AG08396 (cell line): ENCODE results near the gene PACS1.

Experiments used
- DNase-seq: peaks from one replicate; pipeline ENCODE4 v3.0.0; 2012; ENCODE audit warnings: low spot score, mixed read lengths

Gene PACS1

DNA sequence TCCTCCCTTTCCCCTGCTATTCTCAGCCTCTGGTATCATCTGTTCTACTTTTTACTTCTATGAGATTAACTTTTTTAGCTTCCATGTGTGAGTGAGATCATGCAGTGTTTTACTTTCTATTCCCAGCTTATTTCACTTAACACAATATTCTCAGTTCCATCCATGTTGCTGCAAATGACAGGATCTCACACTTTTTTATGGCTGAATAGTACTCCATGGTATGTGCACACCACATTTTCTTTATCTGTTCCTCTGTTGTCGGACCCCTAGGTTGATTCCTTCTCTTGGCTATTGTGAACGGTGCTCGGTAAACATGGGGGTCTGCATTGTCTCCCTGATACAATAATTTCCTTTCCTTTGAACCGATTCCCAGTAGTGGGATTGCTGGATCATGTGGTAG, 117.4 kb downstream of the PACS1 start:
- no peak for DNase-seq

DNA sequence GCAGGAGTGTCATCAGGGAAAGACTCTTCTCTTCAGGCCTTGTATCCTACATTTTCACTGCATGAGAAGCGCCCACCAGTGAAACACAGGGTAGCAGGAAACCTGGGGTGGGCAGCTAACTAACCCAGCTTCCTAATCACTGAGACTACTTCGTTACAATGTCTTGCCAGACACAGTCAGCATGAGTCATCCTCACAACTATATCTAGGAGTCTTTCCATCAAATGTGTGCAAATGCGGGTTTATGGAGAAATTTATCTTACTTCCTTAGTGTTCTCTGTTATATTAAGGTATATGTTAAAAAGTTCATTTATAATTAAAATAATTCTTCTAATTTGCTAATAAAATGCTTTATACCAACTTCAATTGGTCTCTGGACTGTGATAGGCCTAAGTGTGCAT, 118.5 kb downstream of the PACS1 start:
- peak; percentile 30 for DNase-seq

DNA sequence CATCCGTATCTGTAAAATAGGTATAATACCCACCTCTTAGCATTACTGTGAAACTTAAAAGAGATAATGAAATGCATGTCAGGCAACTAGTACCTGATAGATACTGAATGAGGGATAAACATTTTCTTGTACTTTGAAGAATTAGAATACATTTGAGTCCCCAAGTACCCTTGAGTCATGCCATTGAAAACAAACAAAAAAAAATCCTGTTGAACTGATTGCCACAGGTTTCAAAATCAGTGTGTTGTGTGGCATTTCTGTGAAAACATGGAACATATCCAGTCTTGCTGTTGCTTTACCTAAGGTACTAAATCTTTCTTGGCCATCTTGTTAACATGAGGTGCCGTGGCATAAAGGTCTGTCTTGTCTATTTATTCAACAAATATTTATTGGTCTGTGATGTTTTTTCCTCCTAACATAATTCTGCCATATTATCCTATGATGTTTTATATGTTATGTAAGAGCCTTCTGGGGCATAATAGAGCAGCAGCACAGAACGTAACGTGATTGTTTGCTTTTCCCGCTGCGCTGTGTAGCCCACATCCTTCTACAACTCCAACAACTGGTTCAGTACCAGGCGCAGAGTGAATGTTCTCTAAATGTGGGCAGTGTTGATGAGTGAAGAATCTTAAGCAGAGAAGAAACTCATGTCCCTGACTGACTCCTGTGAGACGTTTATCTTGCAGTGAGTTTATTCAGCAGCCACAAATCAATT, 119.1 kb downstream of the PACS1 start:
- no peak for DNase-seq

DNA sequence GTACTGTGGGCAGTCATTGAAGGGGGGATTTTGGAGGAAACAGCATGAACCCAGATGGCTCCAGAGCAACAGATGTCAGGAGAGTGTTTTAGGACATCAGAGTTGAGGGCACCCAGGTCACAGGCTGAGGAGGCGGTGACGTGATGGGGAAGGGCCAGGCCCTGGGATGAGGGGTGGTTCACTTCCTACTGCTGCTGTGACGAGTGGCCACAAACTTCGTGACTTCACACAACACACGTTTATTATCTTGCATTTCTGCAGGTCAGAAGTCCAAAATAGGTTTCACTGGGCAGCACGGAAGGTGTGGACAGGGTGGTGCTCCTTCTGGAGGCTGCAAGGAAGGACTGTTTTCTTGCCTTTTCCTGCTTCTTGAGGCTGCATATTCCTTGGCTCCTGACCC, 120.7 kb downstream of the PACS1 start:
- DNase-seq = no peak

DNA sequence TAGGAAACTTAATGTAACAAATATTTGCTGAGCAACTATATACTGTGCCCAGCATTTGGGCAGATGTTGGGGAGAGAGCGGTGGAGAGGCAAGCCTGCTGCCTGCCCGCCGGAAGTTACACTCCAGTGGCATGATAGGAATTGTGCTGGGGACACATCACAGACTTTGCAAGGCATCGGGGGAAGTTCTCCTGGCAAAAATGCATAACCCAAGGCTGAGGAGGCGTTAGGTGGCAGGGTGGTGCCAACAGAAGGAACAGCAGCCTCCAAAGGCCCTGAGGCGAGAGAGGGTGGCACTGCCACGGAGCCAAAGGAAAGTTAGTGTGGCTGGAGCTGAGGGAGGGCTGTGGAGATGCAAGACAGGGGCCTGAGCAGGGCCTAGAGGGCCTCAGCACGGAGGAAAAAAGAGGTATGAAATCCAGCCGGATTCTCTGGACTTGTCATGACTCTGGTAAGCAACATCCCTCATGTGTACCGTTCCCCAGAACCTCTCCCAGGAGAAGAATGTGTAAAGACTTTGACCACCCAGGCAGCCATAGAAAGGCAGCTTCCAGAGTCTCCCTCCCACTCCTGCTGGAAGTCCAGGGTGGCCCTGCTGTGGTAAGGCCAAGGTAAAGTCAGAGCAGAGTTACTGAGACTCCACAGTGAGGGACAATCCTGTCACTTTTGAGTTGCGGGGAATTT, 122.2 kb downstream of the PACS1 start:
- peak; percentile 36 for DNase-seq

DNA sequence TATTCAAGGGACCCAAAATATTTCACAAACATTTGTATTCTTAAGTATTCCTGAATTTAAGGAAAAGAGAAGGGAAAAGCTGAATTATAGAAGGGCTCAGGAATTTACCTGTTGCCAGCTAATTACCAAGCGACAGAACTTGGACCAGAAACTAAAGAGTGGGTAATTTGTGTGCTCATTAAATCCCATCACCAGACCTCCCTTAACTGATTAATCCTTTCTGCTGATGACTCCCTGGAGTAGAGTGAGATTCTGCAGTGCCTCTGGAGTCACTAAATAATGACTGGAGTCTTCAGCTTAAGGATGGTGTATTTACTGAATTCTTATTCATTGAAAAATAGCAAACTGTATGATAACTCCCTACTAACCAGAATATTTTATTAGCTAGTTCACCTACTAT, 124.3 kb downstream of the PACS1 start:
- DNase-seq = no peak

DNA sequence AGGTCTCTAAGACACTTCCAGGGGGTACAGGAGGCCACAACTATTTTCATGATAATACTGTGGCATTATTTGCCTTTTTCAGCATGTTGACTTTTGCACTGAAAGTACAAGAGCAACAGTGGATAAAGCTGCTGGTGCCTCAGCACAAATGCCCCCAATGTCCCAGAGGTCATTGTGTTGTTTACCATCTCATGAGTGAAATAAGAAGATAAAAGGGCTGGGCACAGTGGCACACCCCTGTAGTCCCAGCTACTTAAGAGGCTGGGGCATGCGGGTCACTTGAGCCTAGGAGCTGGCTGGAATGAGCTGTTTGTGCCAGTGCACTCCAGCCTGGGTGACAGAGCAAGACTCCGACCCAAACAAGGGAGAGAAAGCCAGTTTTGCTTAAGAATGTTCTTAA, 125.8 kb downstream of the PACS1 start:
- no peak for DNase-seq

DNA sequence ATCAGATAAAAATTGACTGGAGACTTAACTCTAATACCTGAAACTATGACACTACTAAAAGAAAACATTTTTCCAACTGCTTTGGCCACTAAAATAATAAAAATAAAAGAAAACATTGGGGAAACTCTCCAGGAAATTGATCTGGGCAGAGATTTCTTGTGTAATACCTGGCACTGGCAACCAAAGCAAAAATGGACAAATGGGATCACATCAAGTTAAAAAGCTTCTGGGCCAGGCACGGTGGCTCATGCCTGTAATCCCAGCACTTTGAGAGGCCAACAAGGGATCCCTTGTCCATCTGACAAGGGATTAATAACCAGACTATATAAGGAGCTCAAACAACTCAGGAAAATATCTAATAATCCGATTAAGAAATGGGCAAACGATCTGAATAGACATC, 133.8 kb downstream of the PACS1 start:
- DNase-seq = no peak

DNA sequence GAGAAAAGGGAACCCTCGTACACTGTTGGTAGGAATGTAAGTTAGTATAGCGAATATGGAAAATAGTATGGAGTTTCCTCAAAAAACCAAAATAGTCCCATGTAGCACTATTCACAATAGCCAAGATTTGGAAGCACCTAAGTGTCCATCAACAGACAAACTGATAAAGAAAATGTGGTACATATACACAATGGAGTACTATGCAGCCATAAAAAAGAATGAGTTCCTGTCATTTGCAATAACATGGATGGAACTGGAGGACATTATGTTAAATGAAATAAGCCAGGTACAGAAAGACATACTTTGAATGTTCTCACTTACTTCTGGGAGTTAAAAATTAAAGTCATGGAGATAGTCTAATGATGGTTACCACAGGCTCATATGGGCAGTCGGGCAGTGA, 134.3 kb downstream of the PACS1 start:
- no peak for DNase-seq

DNA sequence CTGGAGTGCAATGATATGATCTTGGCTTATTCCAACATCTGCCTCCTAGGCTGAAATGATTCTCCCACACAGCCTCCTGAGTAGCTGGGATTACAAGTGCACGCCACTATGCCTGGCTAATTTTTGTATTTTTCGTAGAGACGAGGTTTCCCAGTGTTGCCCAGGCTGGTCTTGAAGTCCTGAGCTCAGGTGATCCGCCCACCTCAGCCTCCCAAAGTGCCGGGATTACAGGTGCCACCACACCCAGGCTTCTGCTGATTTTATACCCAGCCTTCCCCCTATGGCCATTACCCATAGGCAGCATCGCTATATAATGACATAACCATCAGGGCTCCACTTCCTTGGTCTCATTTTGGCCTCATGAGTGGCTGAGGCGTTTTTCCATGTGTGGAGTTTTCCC, 137.7 kb downstream of the PACS1 start:
- DNase-seq = no peak

DNA sequence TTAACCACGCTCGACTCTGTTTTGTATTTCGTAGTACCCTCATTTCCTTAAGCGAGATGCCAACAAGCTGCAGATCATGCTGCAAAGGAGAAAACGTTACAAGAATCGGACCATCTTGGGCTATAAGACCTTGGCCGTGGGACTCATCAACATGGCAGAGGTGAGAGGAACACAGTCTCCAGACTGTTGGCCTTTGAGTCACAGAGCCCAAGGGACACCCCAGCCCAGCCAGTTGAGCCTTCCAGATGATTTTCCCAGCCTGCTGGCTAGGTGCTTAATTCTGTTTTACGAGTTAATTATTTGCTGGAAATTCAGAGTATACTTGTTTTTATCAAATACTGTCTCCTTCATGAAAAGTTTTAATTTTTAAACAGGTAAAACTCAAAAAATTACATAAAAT, 141.0 kb downstream of the PACS1 start:
- DNase-seq = no peak

DNA sequence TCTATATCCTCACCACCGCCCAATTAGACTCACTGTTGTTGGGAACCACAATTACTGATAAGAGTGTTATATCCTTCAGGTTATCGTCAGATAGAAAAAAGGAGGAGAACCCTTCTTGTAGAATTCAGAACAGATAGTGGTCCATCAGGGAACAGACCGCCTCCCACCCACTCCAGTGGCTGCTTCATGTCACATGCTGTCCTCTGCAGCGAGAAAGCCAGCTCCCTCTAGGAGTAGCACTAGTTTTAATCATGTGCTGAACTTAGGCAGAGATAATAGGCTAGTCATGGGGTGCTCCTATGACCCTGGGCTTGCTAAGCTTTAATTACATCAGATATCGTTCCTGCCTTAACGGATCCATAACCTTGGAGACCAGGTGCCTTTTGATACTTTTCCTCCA, 146.8 kb downstream of the PACS1 start:
- DNase-seq = no peak

DNA sequence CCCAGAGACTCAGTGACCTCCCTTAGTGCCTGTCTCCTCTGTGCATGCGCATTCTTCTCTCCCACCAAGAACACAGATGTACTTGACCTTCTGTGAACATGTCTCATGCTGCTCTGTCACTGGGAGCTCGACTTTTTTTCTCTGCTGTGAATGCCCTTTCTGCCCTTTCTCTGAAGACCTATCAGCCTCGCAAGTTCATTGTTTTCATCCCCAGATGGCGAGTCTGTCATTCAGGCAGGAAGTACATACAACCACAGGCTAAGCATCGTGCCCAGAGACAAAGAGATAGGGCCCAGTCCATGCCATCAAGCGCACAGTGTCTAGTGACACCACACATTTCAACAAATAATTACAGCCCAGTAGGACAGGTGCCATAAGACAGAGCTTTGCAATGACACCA, 148.0 kb downstream of the PACS1 start:
- no peak for DNase-seq

DNA sequence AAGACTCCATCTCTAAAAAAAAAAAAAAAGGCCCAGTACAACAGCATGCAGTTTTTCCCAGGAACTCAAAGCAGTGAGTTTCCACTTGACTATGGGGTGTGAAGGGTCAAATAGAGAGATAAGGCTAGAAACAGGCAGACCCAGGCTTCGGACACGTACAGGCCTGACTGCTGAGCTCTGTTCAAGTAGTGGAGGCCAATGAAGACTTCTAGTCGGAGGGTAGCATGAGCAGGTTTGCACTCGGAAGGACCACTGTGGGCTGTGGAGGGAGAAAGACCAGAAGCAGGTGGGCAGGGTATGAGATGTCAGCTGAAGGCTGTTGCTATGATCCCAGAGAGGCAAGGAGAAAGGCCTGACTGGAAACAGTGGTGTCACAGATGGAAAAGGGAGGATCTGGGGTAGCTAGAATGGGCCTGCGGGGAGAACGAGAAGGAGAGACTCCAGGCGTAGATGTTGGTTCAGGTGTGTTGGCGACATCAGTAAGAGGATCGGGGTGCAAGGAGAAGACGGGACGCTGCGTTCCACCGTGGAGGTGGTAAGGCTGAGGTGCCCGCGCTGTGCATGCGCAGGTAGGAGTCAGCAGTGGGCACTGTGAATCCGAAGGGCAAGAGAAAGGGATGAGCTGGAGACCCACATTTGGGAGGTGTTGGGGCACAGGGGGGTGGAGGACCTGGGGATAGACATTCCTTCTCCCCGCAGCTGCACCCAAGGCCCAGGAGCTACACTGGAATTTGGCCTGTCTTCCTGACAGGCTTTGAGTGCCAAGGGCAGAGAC, 149.0 kb downstream of the PACS1 start:
- no peak for DNase-seq

DNA sequence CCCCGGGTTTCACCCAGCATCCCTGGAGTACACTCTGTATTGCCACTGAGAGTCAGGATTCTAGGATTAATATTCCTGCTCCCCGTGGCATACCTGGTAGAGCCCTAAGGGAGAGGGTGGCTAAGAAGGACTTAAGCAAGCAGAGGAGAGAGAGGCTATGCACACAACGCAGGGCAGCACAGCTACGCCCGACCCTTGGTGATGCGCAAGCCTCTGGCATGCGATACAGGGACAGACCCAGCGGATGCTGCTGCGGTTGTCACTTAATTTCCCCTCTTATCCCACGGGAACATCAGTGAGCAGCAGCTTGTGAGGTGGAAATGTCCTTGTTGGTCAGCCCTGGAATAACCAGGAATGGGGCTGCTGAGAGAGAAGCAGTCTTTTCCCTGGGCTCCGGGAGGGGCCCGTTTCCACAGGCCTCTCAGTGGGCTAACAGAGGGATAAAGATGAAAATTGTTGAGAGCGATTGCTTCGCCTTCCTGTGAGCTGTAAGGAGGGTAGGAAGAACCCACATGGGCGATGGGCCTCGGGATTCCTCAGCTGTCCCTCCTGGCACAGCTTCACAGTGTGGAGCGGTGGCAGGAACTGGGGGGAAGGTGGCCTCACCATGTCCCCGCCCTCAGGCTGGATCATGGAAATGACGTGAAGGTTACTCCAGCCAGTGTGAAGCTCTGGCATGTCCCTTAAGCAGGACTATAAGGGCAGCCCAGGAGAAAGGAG, 149.9 kb downstream of the PACS1 start:
- no peak for DNase-seq

DNA sequence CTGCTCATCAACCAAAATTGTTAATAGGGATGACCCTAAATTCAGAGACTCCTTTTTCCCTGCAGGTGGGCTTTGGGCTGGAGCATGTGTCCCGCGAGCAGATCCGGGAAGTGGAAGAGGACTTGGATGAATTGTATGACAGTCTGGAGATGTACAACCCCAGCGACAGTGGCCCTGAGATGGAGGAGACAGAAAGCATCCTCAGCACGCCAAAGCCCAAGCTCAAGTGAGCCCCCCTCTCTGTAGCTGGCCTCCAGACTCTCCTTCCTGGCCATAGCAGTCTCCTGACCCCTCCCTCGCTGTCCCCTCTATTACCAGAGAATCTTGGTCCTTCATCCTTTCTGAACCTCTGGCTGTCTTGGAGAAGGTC, 150.5 kb downstream of the PACS1 start:
- no peak for DNase-seq

DNA sequence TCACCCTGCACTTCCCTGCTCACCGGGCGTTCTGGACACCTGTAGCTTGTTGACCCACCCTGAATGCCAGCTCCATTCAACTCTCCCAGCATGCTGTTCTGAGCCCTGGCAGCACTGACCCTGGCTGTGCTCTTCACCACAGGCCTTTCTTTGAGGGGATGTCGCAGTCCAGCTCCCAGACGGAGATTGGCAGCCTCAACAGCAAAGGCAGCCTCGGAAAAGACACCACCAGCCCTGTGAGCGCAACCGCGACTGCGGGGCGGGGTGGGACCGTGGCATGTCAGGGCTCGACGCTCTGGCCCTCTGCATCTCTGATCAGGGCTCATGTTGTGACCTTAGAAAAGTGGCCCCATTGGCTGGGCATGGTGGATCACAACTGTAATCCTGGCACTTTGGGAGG, 150.9 kb downstream of the PACS1 start:
- no peak for DNase-seq

DNA sequence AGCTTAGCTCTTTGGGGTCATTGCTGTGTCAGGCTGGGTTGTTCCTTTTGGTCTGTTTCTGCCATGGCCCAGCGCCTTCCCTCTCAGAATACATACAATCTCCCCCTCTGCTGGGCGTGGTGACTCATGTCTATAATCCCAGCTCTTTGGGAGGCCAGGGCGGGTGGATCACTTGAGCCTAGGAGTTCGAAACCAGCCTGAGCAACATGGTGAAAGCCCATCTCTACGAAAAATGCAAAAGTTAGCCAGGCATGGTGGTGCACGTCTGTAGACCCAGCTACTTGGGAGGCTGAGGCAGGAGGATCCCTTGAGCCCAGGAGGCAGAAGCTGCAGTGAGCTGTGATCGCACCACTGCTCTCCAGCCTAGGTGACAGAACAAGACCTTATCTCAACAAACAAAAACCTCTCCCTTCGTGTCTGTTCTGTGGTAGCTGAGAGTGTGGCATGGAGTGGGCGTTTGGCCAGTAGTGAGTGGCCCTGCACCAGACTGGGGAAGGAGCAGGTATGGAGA, 151.7 kb downstream of the PACS1 start:
- no peak for DNase-seq

DNA sequence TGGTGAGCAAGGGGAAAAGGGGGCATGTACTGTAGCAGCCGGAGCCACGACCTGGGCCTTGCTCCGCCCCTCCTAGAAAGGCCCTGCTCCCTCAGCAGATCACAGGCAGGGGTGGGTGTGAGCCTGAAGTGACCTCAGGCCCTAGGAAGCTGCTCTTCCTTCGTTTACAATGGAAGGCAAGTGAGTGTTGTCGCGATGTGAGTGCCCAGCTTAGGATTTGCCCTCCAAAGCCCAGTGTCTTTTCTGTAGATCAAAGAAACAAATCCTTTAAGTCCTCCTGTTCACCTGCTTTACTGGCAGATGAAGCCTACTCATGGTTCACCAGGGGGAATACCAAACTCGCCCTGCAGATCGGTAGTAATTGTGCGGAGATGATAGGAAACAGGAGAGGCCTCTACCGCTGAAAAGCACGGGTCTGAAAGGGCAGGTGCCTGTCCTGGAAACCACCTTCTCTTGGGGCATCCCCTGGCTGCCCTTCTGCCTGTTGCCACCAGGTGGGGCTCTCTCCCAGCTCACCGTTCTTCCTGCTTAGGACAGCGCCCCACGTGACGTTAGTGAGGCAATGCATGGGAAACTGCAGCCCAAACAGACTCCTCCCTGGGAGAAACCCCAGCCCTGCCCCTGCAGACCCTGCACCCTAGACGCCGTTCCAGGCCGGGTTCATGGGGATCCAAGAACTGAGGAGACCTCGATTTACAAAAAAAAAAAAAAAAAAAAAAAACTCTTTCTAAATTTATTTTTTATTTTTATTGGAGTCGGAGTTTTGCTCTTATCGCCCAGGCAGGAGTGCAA, 152.5 kb downstream of the PACS1 start:
- peak; percentile 90 for DNase-seq

DNA sequence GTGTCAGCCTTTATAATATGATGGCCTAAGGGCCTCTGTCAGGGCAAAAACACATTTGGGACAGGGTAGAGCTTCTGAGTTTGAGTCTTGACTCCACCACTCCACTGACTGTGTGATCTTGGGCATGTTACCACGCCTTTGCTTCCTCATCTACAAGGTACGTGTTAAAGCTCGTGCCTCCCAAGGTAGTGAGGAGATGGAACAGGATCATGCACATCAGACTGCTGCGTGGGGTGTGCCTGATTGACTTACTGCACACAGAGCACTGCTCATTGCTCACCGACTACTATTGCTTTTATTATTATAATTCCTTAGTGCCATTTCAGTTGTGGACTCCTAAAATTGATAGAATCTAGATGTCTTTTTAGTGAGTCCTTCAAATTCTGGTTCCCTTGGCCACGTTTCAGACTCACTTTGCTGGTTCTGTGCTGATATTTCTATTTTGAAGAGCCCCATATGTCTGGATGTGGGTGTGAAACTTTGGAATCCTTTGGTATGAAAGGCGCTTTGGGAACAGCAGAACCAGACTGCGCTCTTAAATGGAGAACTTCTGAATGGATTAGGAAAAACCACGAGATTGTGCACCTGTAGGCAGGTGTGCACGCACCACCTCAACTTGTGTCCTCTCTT, 154.3 kb downstream of the PACS1 start:
- no peak for DNase-seq

DNA sequence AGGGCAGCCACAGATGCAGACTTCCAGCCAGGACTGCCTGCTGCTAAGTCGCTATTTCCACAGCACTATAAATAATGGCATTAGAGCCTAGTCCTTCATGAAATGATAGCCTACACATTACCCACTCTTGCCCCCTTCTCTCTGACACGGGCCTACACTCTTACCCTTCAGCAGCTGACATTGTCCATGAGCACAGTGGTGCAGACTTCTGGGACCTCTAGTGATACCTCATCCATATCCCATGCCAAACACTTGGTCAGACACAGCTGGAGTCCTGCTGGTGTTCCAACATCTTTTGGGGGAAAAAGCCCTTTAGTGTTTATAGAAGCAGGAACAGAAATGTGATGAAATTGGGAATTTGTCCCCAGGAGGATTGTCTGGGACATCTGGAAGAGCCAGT, 155.0 kb downstream of the PACS1 start:
- DNase-seq = no peak
